SK-N-SH (cell line): ENCODE results near the gene MAP7D2. TPM values are rescaled to one million over a fixed set of nuclear protein-coding genes. Genes with fewer than 3 reads are reported as not detected.

Source experiments
- CTCF ChIA-PET: fragments of 300-600, 350-600 bp; formaldehyde crosslinking; extraction: SDS; loops from one replicate; lab custom pipeline; 2021; lab: Yijun Ruan, JAX
- POLR2A ChIA-PET: fragments of 350-600 bp; sonication (Branson Sonifier 250); formaldehyde crosslinking; extraction: SDS; loops from one replicate; lab custom pipeline; 2020; ENCODE audit warnings: antibody characterized with exemption, inconsistent platforms; lab: Yijun Ruan, JAX
- DNase-seq: peaks from one replicate; pipeline ENCODE4 v3.0.0; 2012
- H2AFZ ChIP-seq: fragments of 200-600 bp; sonication (generic); 2 replicates; pipeline ENCODE4 v1.8.1; 2016; ENCODE audit warnings: antibody characterized with exemption, mild to moderate bottlenecking, low read depth
- H3F3A ChIP-seq: fragments of 200-600 bp; sonication (generic); replicated peaks from 2 replicates; pipeline ENCODE3; 2016; ENCODE audit warnings: antibody characterized with exemption, mild to moderate bottlenecking; ENCODE audit not compliant: insufficient read depth
- H3K27ac ChIP-seq, 2 experiments: fragments of 200-500 bp in 1 of 2; fragments of 200-600 bp in 1 of 2; sonication (Bioruptor generic) in 1 of 2; sonication (generic), shearing (Covaris generic) in 1 of 2; 2 replicates each; pipeline versions ENCODE4 v1.5.1 to v1.6.1; 2014 to 2016; ENCODE audit warnings: low read depth in 2 of 2, inconsistent platforms in 1 of 2, low read length in 1 of 2, mild to moderate bottlenecking in 1 of 2, mixed read lengths in 1 of 2
- H3K27me3 ChIP-seq: fragments of 200-600 bp; sonication (generic), shearing (Covaris generic); 2 replicates; pipeline ENCODE4 v1.6.1; 2016; ENCODE audit warnings: mixed run types; ENCODE audit not compliant: insufficient read depth
- H3K36me3 ChIP-seq, 2 experiments: fragments of 200-500 bp in 1 of 2; fragments of 200-600 bp in 1 of 2; sonication (Bioruptor generic) in 1 of 2; sonication (generic) in 1 of 2; replicated peaks in 1 of 2; 2 replicates each; pipeline versions ENCODE3 to v1.5.1; 2014 to 2016; ENCODE audit warnings: low read length in 1 of 2, mild to moderate bottlenecking in 1 of 2; ENCODE audit not compliant: insufficient read depth in 2 of 2, control insufficient read depth in 1 of 2
- H3K4me1 ChIP-seq, 2 experiments: fragments of 200-500 bp in 1 of 2; fragments of 200-600 bp in 1 of 2; sonication (Bioruptor generic) in 1 of 2; sonication (generic), shearing (Covaris generic) in 1 of 2; 2 replicates each; pipeline versions ENCODE4 v1.5.1 to v1.6.1; 2014 to 2016; ENCODE audit warnings: low read depth in 1 of 2, low read length in 1 of 2, mixed run types in 1 of 2; ENCODE audit not compliant: insufficient read depth in 2 of 2, control insufficient read depth in 1 of 2
- H3K4me2 ChIP-seq: fragments of 200-600 bp; sonication (generic), shearing (Covaris generic); 2 replicates; pipeline ENCODE4 v1.6.1; 2017; ENCODE audit warnings: mixed run types
- H3K4me3 ChIP-seq, 2 experiments: fragments of 200-500 bp in 1 of 2; fragments of 200-600 bp in 1 of 2; sonication (Bioruptor generic) in 1 of 2; sonication (generic), shearing (Covaris generic) in 1 of 2; 2 replicates each; pipeline versions ENCODE4 v1.5.1 to v1.8.1; 2014 to 2016; ENCODE audit warnings: low read depth in 2 of 2, inconsistent platforms in 1 of 2, low read length in 1 of 2, mild to moderate bottlenecking in 1 of 2, mixed read lengths in 1 of 2, moderate library complexity in 1 of 2
- H3K79me2 ChIP-seq: fragments of 200-600 bp; sonication (generic); 2 replicates; pipeline ENCODE4 v1.8.1; 2017; ENCODE audit warnings: mild to moderate bottlenecking; ENCODE audit not compliant: insufficient read depth
- H3K9ac ChIP-seq: fragments of 200-600 bp; sonication (generic); 2 replicates; pipeline ENCODE4 v1.6.1; 2017; ENCODE audit warnings: mixed run types
- H3K9me2 ChIP-seq: fragments of 200-600 bp; sonication (generic); 2 replicates; pipeline ENCODE4 v1.6.1; 2017; ENCODE audit warnings: mixed run types
- H3K9me3 ChIP-seq: fragments of 200-600 bp; sonication (generic); 2 replicates; pipeline ENCODE4 v1.6.1; 2017; ENCODE audit warnings: mixed run types, mild to moderate bottlenecking, moderate library complexity
- H4K20me1 ChIP-seq: fragments of 200-600 bp; sonication (generic); 2 replicates; pipeline ENCODE4 v1.6.1; 2017; ENCODE audit warnings: mild to moderate bottlenecking, mixed run types; ENCODE audit not compliant: insufficient read depth
- CHD2 ChIP-seq: fragments of 150-350 bp; IDR thresholded peaks from 2 replicates; pipeline ENCODE4 v1.6.1; 2018; ENCODE audit warnings: low read length; ENCODE audit not compliant: partially characterized antibody
- CTCF ChIP-seq: fragments of 200-600 bp; sonication (generic); IDR thresholded peaks from 2 replicates; pipeline ENCODE4 v1.6.1; 2017; ENCODE audit warnings: antibody characterized with exemption, mild to moderate bottlenecking, moderate library complexity
- EP300 ChIP-seq, 2 experiments: IDR thresholded peaks; 2 replicates each; pipeline versions ENCODE4 v1.4.0 to v1.6.1; 2012; ENCODE audit warnings: borderline replicate concordance in 1 of 2, low read depth in 1 of 2, low read length in 1 of 2
- FOSL2 ChIP-seq: IDR thresholded peaks from 2 replicates; pipeline ENCODE4 v1.4.0; 2012; ENCODE audit warnings: low read depth, mild to moderate bottlenecking, moderate library complexity, borderline replicate concordance
- FOXJ3 ChIP-seq: sonication (generic); formaldehyde crosslinking; IDR thresholded peaks from 2 replicates; pipeline ENCODE4 v1.5.1; 2020; ENCODE audit warnings: mild to moderate bottlenecking, missing genetic modification reagents
- GABPA ChIP-seq: IDR thresholded peaks from 2 replicates; pipeline ENCODE4 v1.4.0; 2012; ENCODE audit warnings: low read depth, mild to moderate bottlenecking
- IRF3 ChIP-seq: fragments of 150-350 bp; IDR thresholded peaks from 2 replicates; pipeline ENCODE4 v1.6.1; 2016; ENCODE audit warnings: mild to moderate bottlenecking, low read depth, low read length
- MEF2A ChIP-seq: IDR thresholded peaks from 2 replicates; pipeline ENCODE4 v1.4.0; 2012; ENCODE audit warnings: low read depth, borderline replicate concordance
- MXI1 ChIP-seq: IDR thresholded peaks from 2 replicates; pipeline ENCODE4 v1.6.1; 2012; ENCODE audit warnings: mild to moderate bottlenecking, low read depth, low read length, improper control_type of control experiment
- NFIC ChIP-seq: IDR thresholded peaks from 2 replicates; pipeline ENCODE4 v1.4.0; 2012; ENCODE audit warnings: borderline replicate concordance
- POLR2AphosphoS5 ChIP-seq: IDR thresholded peaks from 2 replicates; pipeline ENCODE4 v1.6.1; 2012; ENCODE audit warnings: low read depth, low read length
- RCOR1 ChIP-seq: fragments of 150-350 bp; IDR thresholded peaks from 2 replicates; pipeline ENCODE4 v1.6.1; 2017; ENCODE audit warnings: antibody characterized with exemption, low read length
- REST ChIP-seq: IDR thresholded peaks from 2 replicates; pipeline ENCODE4 v1.6.1; 2012; ENCODE audit warnings: mild to moderate bottlenecking, low read depth, low read length, moderate library complexity
- RXRA ChIP-seq: IDR thresholded peaks from 2 replicates; pipeline ENCODE4 v1.4.0; 2012; ENCODE audit warnings: low read depth, mild to moderate bottlenecking, borderline replicate concordance
- SIN3A ChIP-seq: IDR thresholded peaks from 2 replicates; pipeline ENCODE4 v1.6.1; 2012; ENCODE audit warnings: low read depth, mild to moderate bottlenecking, low read length, moderate library complexity, borderline replicate concordance
- TAF1 ChIP-seq: IDR thresholded peaks from 2 replicates; pipeline ENCODE4 v1.6.1; 2012; ENCODE audit warnings: low read depth, mild to moderate bottlenecking, low read length, moderate library complexity, borderline replicate concordance
- TCF12 ChIP-seq: IDR thresholded peaks from 2 replicates; pipeline ENCODE4 v1.4.0; 2012
- TEAD4 ChIP-seq: IDR thresholded peaks from 2 replicates; pipeline ENCODE4 v1.4.0; 2012; ENCODE audit warnings: mild to moderate bottlenecking, borderline replicate concordance; ENCODE audit not compliant: insufficient read depth
- WGBS: methylation state at CpG from one replicate; pipeline ENCODE4 v1.1.6; 2017; ENCODE audit warnings: low lambda C conversion rate; 5-methylcytosine and 5-hydroxymethylcytosine counted together
- polyA plus RNA-seq, 3 experiments: library from polyadenylated mRNA; depleted of rRNA; stranded (reverse); fragments of >200 nt; gene quantifications; 2 replicates each; pipeline ENCODE4 v1.2.3, GENCODE V29; 2012

MAP7D2 gene
- polyA plus RNA-seq, 1 of the 3 experiments (the other 2 are of a cell fraction) = 2.7 TPM

- no peak overlapping the region for H3K4me2 ChIP-seq
- CTCF ChIA-PET = interaction anchor here (1.5 kb wide), 1 partner anchor 13 kb away, joined by 3 read pairs; no protein-coding TSS in a partner anchor
- H3K4me1 ChIP-seq = no peaks in the 10 kb centered on the region
- H3F3A ChIP-seq = peaks cover 5% of the 10 kb centered on the region
- H3K79me2 ChIP-seq = no peaks in the 10 kb centered on the region
- H3K9me3 ChIP-seq = no peaks in the 10 kb centered on the region
- no peaks in the 10 kb centered on the region for H3K9me2 ChIP-seq
- 52% methylated on average over 4 of the region's 4 CpGs for WGBS
- no peak overlapping the region for H3K27ac ChIP-seq
- H4K20me1 ChIP-seq = no peaks in the 10 kb centered on the region
- H2AFZ ChIP-seq = no peak overlapping the region
- no peak overlapping the region for H3K4me3 ChIP-seq
- TF ChIP-seq CHD2 (no peak), POLR2AphosphoS5 (no peak), FOXJ3 (CRISPR knock-in tag) (no peak), IRF3 (no peak), RXRA (no peak), RCOR1 (no peak), NFIC (no peak), MEF2A (no peak), FOSL2 (no peak), TCF12 (no peak), MXI1 (no peak), EP300 (IDR thresholded peaks at IDR 0.05; ENCODE audit: borderline replicate concordance in 1 of 2, low read depth in 1 of 2, low read length in 1 of 2) (no peak), TAF1 (no peak), REST (no peak), GABPA (no peak), CTCF (no peak), TEAD4 (no peak), SIN3A (no peak)
- TF ChIP-seq, all 33 proteins: peak for 0
- Histone ChIP-seq H3K27me3 (no peaks in the 10 kb centered on the region; the same call in 1 of the 2 replicates), H3K9ac (no peak overlapping the region), H3K36me3 (no peaks in the 10 kb centered on the region)
- DNase-seq = no peak
- POLR2A ChIA-PET = no interaction called here
These were observed 105.1 kb downstream of the MAP7D2 start for GRCh38 chrX:20011608-20012007.
